Activated CD4-positive, alpha-beta T cell treated with anti-CD3 and anti-CD28 coated beads, Interleukin-2, amount 10 ng/mL, durations not matched to agents 24 days and 14 days (primary cell): ENCODE measurements around the gene FREM1. TPM values are rescaled to one million over a fixed set of nuclear protein-coding genes. Genes with fewer than 3 reads are reported as not detected.

ENCODE experiments used
- DNase-seq: peaks from one replicate; pipeline ENCODE4 v3.0.0; 2022
- H3K27ac Mint-ChIP-seq: one replicate; pipeline ENCODE4 v1.8.0; 2022; ENCODE audit warnings: mild to moderate bottlenecking, mixed read lengths
- H3K27me3 Mint-ChIP-seq: one replicate; pipeline ENCODE4 v1.8.0; 2022; ENCODE audit warnings: mixed read lengths
- H3K36me3 Mint-ChIP-seq: one replicate; pipeline ENCODE4 v1.8.0; 2022; ENCODE audit warnings: low read depth, mild to moderate bottlenecking, mixed read lengths
- H3K4me1 Mint-ChIP-seq: one replicate; pipeline ENCODE4 v1.8.0; 2021; ENCODE audit warnings: mixed read lengths
- H3K4me3 Mint-ChIP-seq: one replicate; pipeline ENCODE4 v1.8.0; 2022; ENCODE audit warnings: mild to moderate bottlenecking, moderate library complexity, mixed read lengths
- H3K9me3 Mint-ChIP-seq: one replicate; pipeline ENCODE4 v1.8.0; 2021; ENCODE audit warnings: mixed read lengths
- intact Hi-C: fragments of 100-400 bp; cut with micrococcal nuclease; formaldehyde crosslinking; loops from one replicate; pipeline ENCODE4 v1.15.1; 2023
- total RNA-seq: library from RNA; stranded (reverse); gene quantifications from 2 replicates; pipeline ENCODE4 v1.2.3, GENCODE V29; 2022

Gene FREM1
- total RNA-seq, 1 donor from 2014 or later = not detected

DNA sequence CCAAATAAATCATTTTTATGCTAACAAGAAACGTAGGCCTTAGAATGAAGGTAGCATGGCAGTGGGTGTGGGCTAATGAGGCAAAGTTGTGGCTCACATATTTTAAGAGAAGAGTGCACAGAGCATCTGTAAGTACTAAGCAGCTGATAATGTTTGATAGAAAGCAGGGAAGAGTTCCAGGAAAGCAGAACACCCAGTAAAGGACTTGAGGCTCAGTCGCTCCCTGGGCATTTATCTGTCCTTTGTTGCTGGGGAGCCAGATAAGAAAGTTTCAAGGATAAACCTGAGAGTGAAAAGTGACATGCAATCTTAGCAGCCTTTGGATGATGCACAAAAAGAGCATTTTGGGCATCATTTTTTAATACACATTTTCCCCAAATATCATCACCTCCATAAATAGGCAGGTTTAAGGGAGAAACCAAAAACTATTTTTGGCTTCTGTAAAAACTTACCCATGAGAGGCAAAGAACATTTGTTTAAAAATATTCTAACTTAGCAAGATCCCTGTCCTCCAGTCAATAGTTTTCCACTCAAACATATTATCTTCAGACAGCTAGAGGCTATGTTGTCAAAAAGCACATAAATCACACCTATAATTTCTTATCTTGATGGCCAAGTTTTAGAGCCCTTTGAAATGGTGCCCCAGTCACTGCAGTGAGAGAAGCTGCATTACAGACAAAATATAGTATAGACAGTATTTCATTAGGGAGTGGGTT lies 3.4 kb downstream of the FREM1 start:
- Mint-ChIP-seq H3K9me3 (no peaks in the 10 kb centered on the region), H3K27me3 (peaks cover 5% of the 10 kb centered on the region), H3K4me1 (no peaks in the 10 kb centered on the region), H3K27ac (no peak overlapping the region), H3K4me3 (no peak overlapping the region), H3K36me3 (no peaks in the 10 kb centered on the region)
- intact Hi-C loops = no loop called here
- no peak for DNase-seq

DNA sequence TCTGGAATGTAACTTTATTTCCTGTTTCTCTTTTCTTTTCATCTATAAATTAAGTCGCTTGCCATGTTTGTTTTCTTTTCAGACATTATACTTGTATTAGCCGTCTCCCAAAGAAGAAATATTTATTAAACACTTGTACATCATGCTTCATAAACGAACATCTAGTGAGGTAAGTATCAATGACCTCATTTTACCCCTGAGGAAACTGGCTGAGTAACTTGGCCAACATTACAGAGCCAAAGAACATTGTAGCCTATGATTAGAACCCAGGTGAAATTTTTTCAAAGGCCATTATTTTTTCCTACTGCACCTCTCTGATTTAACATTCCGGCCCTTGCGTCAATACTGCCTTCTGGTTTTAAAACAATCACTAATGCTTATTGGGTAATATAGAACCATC lies 4.2 kb downstream of the FREM1 start:
- Mint-ChIP-seq H3K27me3 (peaks cover 5% of the 10 kb centered on the region), H3K4me3 (no peak overlapping the region), H3K9me3 (no peaks in the 10 kb centered on the region), H3K4me1 (no peaks in the 10 kb centered on the region), H3K27ac (no peak overlapping the region), H3K36me3 (no peaks in the 10 kb centered on the region)
- intact Hi-C loops = no loop called here
- no peak for DNase-seq

DNA sequence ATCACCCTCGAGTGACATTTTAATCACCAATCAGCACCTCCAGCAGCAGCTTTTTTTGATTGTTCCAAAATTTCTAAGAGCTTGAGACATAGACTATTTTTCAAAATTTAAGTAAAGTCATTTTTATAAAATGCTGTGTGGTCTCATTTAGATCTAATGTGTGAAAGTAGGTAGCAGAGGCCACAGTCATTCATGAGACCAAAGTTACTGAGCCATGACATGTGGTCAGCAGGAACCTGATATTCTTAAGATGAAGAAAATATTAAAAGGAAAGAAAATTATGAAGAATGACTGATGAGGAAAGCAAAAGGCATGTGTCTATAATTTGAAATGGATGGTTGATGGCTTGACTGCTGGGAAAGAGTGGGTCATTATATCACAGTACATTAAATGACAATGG lies 7.2 kb downstream of the FREM1 start:
- no peaks in the 10 kb centered on the region for H3K36me3 Mint-ChIP-seq
- H3K27ac Mint-ChIP-seq = no peak overlapping the region
- no peaks in the 10 kb centered on the region for H3K4me1 Mint-ChIP-seq

DNA sequence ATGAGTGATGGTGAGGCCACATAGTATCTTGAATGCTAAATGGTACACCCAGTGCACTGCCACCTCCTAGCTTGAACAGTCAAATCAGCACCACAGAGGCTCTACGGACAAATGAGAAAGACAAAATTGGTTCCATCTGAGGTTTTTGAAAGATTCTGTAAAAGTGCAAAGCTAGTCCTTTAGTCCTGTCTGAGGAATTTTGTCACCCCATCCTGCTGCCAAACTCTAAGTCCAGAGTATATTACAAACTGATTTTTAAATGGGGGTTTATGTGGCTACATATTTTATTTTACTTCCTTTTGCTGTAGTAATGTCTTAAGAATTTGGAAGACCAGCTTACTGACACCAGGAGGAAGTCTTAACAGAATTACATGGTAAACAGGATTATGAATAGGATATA lies 7.7 kb downstream of the FREM1 start:
- Mint-ChIP-seq H3K27me3 (no peaks in the 10 kb centered on the region), H3K4me3 (no peak overlapping the region), H3K36me3 (no peaks in the 10 kb centered on the region), H3K27ac (no peak overlapping the region), H3K4me1 (no peaks in the 10 kb centered on the region), H3K9me3 (no peaks in the 10 kb centered on the region)
- intact Hi-C loops = no loop called here
- no peak for DNase-seq

More for the DNA sequence above, 7.2 kb downstream of the FREM1 start:
- no peak for DNase-seq
- Mint-ChIP-seq H3K9me3 (no peaks in the 10 kb centered on the region), H3K4me3 (no peak overlapping the region), H3K27me3 (peaks cover 3% of the 10 kb centered on the region)
- intact Hi-C loops = no loop called here

DNA sequence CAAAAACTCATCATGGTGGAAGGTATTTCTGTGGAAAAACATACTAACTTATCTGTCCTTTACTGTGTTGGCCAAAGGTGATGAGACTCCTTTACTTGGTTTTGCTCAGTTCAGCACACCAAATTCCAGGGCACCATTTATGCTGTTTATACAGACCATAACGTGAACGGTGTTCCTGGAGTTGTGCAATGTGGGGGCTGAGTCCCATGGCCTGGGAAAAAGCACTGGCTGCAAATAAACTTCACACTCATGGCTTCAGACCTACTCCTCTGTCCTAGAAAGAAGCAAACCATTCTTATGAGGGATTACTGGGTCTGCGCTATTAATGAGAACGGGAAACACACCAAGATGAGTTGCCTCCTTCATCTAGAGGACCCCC lies 10.4 kb downstream of the FREM1 start:
- intact Hi-C loops = no loop called here
- Mint-ChIP-seq H3K4me1 (no peaks in the 10 kb centered on the region), H3K27me3 (no peaks in the 10 kb centered on the region)

DNA sequence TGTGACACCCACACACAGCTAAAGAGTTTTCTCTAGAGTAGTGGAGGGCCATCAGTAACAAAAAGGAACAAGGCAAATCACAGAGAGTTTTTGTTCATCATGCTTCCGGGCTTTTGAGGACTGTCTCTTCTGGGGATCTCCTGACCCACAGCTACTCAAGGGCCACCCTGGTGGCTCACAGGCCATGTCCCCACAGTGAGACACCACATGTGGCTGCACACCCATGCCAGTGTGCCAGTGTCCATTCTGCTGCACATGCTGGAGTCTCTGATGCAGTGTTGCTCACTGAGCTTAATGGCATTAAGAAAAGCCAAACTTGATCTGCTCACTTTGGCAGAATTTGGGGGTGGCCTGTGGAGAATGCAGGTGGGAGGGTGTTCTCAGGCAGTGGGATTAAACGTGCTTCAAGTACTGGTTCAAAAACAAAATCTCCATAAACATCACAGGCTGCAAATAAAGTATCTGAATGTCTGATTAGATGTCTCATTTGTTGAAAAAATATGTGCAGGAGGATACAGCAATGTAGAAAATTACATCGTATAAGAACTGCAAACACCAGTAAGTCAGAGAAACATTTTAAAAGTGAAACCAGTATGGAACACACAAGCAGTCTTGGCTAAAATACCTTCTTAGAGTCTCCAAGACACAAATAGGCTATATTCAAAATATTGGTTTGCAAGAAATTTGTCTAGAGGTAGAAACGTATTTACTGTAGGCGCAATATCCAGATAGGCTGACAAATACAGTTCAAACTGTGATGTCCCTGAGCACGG lies 11.0 kb downstream of the FREM1 start:
- no peak overlapping the region for H3K27ac Mint-ChIP-seq
- no peaks in the 10 kb centered on the region for H3K36me3 Mint-ChIP-seq
- H3K27me3 Mint-ChIP-seq = no peaks in the 10 kb centered on the region
- no peaks in the 10 kb centered on the region for H3K4me1 Mint-ChIP-seq
- H3K4me3 Mint-ChIP-seq = no peak overlapping the region
- DNase-seq = no peak
- intact Hi-C loops = no loop called here
- H3K9me3 Mint-ChIP-seq = no peaks in the 10 kb centered on the region

More for the DNA sequence above, 10.4 kb downstream of the FREM1 start:
- H3K9me3 Mint-ChIP-seq = no peaks in the 10 kb centered on the region
- no peak overlapping the region for H3K27ac Mint-ChIP-seq
- H3K36me3 Mint-ChIP-seq = no peaks in the 10 kb centered on the region
- H3K4me3 Mint-ChIP-seq = no peak overlapping the region
- no peak for DNase-seq

DNA sequence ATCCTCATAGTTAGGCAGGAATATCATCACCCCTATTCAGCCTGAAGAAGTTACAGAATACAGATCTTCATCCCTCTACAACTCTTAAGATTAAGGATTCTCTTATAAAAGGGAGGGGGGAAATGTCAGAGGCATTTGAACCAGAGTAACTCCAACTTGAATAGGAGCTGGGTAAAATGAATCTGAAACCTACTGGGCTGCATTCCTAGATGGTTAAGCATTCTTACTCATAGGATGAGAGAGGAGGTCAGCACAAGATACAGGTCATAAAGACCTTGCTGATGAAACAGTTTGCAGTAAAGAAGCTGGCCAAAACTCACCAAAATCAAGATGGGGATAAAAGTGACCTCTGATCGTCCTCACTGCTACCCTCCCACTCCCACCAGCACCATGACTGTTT lies 14.4 kb downstream of the FREM1 start:
- intact Hi-C loops = no loop called here
- H3K4me3 Mint-ChIP-seq = no peak overlapping the region
- H3K27me3 Mint-ChIP-seq = no peaks in the 10 kb centered on the region

DNA sequence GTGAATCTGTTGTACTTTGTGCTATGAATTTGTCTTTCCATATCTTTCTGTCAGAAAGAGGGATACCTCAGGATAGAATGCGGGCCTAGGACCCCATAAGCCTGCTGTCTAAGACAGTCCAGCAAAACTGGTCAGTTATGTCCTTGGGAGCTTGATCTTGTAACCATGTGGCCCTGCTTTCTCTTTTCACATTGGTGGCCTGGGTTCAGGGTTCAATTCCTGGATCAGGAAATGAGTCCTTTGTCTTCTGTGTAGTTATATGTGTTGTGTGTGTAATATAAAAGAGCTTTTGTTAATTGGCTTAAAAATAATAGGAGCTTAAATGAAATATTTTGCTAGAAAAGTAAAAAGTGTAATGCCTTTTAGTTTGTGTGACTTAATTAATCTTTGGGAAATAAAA lies 16.9 kb downstream of the FREM1 start:
- H3K4me1 Mint-ChIP-seq = no peaks in the 10 kb centered on the region
- H3K27me3 Mint-ChIP-seq = peaks cover 3% of the 10 kb centered on the region
- H3K27ac Mint-ChIP-seq = no peak overlapping the region
- no peaks in the 10 kb centered on the region for H3K36me3 Mint-ChIP-seq
- H3K9me3 Mint-ChIP-seq = no peaks in the 10 kb centered on the region
- intact Hi-C loops = no loop called here
- DNase-seq = no peak
- H3K4me3 Mint-ChIP-seq = no peak overlapping the region

More for the DNA sequence above, 14.4 kb downstream of the FREM1 start:
- H3K36me3 Mint-ChIP-seq = no peaks in the 10 kb centered on the region
- DNase-seq = no peak
- H3K4me1 Mint-ChIP-seq = no peaks in the 10 kb centered on the region
- H3K27ac Mint-ChIP-seq = no peak overlapping the region
- no peaks in the 10 kb centered on the region for H3K9me3 Mint-ChIP-seq

DNA sequence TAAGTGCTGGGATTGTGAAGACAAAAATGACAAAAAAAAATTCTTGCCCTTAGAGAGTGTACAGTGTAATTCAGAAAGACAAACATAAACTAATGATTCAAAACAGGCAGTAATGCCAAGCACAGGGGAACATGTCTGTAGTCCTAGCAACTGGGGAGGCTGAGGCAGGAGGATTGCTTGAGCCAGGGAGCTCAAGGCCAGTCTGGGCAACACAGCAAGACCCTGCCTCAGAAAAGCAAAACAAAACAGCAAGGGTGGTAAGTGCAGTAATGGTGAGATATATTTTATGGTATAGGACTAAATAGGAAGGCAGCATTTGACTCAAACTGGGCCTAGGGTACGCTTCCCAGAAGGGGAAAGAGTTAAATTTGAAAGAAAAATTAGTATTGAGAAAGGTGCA lies 18.9 kb downstream of the FREM1 start:
- peaks cover 3% of the 10 kb centered on the region for H3K27me3 Mint-ChIP-seq
- no peak overlapping the region for H3K27ac Mint-ChIP-seq
- no peaks in the 10 kb centered on the region for H3K9me3 Mint-ChIP-seq
- no peak for DNase-seq
- intact Hi-C loops = no loop called here
- H3K4me3 Mint-ChIP-seq = no peak overlapping the region
- no peaks in the 10 kb centered on the region for H3K4me1 Mint-ChIP-seq
- no peaks in the 10 kb centered on the region for H3K36me3 Mint-ChIP-seq

DNA sequence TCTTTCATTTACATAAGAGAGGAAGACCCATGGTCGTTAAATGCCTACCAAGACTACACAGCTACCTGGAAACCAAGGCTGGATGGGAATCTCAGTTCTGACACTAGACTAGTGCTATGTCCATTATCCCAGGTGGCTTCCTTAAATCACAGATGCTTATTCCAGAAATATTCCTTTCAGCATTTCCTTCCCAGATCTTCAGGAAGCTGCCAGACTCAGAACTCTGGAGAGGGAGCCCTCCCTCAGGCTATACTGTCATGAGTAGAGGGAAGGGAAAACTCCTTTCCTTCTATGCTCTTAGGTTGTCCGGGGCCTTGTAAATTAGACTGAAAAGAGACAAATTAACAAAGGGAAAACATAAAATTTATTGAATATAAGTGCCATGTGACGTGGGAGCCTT lies 20.8 kb downstream of the FREM1 start:
- DNase-seq = no peak
- no peaks in the 10 kb centered on the region for H3K36me3 Mint-ChIP-seq
- intact Hi-C loops = no loop called here
- no peaks in the 10 kb centered on the region for H3K4me1 Mint-ChIP-seq
- H3K27ac Mint-ChIP-seq = no peak overlapping the region
- H3K27me3 Mint-ChIP-seq = peaks cover 3% of the 10 kb centered on the region
- H3K4me3 Mint-ChIP-seq = no peak overlapping the region
- no peaks in the 10 kb centered on the region for H3K9me3 Mint-ChIP-seq

DNA sequence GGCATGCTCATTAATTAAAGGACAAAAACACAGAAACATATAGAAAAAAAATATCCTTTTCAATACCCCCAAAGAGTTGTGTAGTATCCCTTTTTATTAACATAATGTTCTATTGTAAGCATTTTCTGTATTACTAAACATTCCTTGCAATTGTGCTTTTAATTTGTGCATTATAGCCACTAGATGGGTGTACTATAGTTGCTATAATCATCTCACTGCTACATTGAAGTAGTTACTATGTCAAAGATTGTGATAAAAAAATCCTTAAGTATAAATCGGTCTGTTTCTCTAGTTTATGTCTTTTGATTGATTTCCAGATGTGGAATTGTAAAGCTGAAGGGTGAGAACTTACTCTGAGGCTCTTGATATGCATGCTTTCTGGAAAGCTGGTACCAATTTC lies 21.4 kb downstream of the FREM1 start:
- Mint-ChIP-seq H3K9me3 (no peaks in the 10 kb centered on the region), H3K4me3 (no peak overlapping the region), H3K4me1 (no peaks in the 10 kb centered on the region), H3K36me3 (no peaks in the 10 kb centered on the region), H3K27ac (no peak overlapping the region), H3K27me3 (peaks cover 3% of the 10 kb centered on the region)
- DNase-seq = no peak
- intact Hi-C loops = no loop called here

DNA sequence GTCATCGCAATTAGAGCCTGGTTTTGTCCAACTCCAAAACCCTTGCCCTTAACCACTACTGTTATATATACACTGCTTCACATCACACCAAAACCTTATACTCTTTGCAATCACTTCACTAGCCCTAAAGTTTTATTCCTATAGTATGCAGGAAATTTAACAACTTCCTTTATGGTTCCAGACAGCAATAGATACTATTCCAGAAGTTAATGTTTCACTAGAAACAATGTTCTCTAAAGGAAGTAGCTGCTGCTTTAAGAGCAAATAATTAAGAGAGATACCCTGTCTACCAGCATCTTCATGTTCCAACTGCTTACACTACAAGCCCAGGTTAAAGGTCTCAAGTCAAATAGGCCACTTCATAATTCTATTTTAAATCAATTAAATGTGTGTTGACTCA lies 22.0 kb downstream of the FREM1 start:
- no peak overlapping the region for H3K4me3 Mint-ChIP-seq
- H3K4me1 Mint-ChIP-seq = no peaks in the 10 kb centered on the region
- intact Hi-C loops = no loop called here
- no peak overlapping the region for H3K27ac Mint-ChIP-seq
- no peak for DNase-seq
- H3K9me3 Mint-ChIP-seq = no peaks in the 10 kb centered on the region
- H3K36me3 Mint-ChIP-seq = no peaks in the 10 kb centered on the region
- peaks cover 3% of the 10 kb centered on the region for H3K27me3 Mint-ChIP-seq

DNA sequence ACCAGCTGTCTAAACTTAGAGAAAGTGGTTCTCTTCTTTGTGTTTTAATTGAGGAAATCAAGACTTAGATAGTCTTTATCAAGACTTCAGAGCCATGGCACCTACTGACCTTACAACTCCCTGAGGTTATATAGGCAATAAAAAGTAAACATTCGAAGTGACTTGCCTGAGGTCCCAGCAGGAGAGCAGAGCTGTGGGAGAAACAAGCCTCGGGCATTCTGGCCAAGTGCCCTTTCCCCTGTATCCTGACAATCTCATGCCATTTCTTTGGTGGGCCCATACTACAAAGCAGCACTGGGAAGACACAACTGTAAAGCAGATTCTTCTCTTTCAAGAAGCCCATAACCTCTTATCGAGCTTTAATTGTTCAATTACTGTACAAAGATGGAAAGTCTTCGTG lies 23.1 kb downstream of the FREM1 start:
- Mint-ChIP-seq H3K27ac (no peak overlapping the region), H3K4me1 (no peaks in the 10 kb centered on the region), H3K4me3 (no peak overlapping the region), H3K9me3 (no peaks in the 10 kb centered on the region), H3K36me3 (no peaks in the 10 kb centered on the region), H3K27me3 (peaks cover 3% of the 10 kb centered on the region)
- intact Hi-C loops = no loop called here
- DNase-seq = no peak

DNA sequence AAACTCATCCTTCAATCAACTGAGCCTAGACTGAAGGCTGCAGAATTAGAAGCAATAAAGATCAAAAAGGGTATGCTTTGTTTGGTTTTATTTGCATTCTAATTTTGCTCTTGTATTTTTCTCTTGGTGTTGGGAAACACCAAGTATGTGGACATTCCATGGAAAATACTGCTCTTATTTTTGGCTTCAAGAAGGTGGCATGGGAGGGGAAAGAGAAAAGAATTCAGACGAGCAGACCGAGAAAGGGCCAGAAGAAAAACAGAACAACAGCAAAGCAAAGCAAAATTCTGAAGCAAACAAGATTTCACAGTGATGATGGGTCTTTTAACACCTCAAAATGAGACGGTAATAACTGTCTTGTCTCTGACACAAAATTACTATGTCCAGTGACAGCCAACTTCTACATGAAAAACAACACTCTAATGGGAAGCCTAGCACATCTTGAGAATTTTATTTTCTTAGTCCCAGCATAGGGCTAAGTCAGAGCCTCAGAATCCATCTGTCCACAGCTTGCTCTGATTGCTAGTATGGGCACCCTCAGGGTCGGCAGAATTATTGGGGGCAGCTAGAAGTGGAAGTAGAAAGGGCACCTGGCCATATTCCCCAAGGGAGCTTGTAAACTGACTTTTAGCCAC lies 26.8 kb downstream of the FREM1 start:
- DNase-seq = no peak
- intact Hi-C loops = no loop called here
- no peak overlapping the region for H3K27ac Mint-ChIP-seq
- no peaks in the 10 kb centered on the region for H3K9me3 Mint-ChIP-seq
- no peaks in the 10 kb centered on the region for H3K36me3 Mint-ChIP-seq
- H3K27me3 Mint-ChIP-seq = no peaks in the 10 kb centered on the region
- no peaks in the 10 kb centered on the region for H3K4me1 Mint-ChIP-seq
- H3K4me3 Mint-ChIP-seq = no peak overlapping the region
